ENCODE results near the gene ARL4D.

ARL4D gene

GRCh38 chr17:43442711-43443110 lies 43.9 kb downstream of the ARL4D start:
- no peak for TF ChIP-seq CTCF (IDR thresholded peaks at IDR 0.05)
- DNase-seq (ENCODE audit: low spot score) = no peak
- H3K27ac ChIP-seq = no peak overlapping the region
- no peak overlapping the region for H3K4me3 ChIP-seq

GRCh38 chr17:43443381-43443780 lies 44.6 kb downstream of the ARL4D start:
- peak overlapping the region in 1 of 2 donors; percentile 40 for H3K27ac ChIP-seq
- DNase-seq (ENCODE audit: low spot score) = no peak
- no peak for TF ChIP-seq CTCF (IDR thresholded peaks at IDR 0.05)

GRCh38 chr17:43444223-43445008 lies 45.6 kb downstream of the ARL4D start:
- no peak for TF ChIP-seq CTCF (IDR thresholded peaks at IDR 0.05)
- no peak for DNase-seq (ENCODE audit: low spot score)
- Histone ChIP-seq H3K4me3 (no peak overlapping the region), H3K27ac (no peak overlapping the region)

More at GRCh38 chr17:43443381-43443780, 44.6 kb downstream of the ARL4D start:
- H3K4me3 ChIP-seq = no peak overlapping the region

GRCh38 chr17:43445009-43445589 lies 46.3 kb downstream of the ARL4D start:
- no peak for DNase-seq (ENCODE audit: low spot score)
- TF ChIP-seq CTCF (IDR thresholded peaks at IDR 0.05) = no peak
- Histone ChIP-seq H3K4me3 (no peak overlapping the region), H3K27ac (no peak overlapping the region)

- TF ChIP-seq CTCF (IDR thresholded peaks at IDR 0.05) = no peak
- no peak for DNase-seq (ENCODE audit: low spot score)
- Histone ChIP-seq H3K27ac (no peak overlapping the region), H3K4me3 (no peak overlapping the region)
Observed at GRCh38 chr17:43446773-43447172, 48.0 kb downstream of the ARL4D start.

GRCh38 chr17:43448720-43449469 lies 50.1 kb downstream of the ARL4D start:
- no peak for DNase-seq (ENCODE audit: low spot score)
- H3K4me3 ChIP-seq = no peak overlapping the region
- no peak for TF ChIP-seq CTCF (IDR thresholded peaks at IDR 0.05)
- H3K27ac ChIP-seq = no peak overlapping the region
